H1 (cell line): Measurements from ENCODE around the gene MEF2B. TPM values are rescaled to one million over a fixed set of nuclear protein-coding genes. Genes with fewer than 3 reads are reported as not detected.

Experiments
- CBX8 ChIP-seq: fragments of 300-800, 300-1000 bp; sonication (generic); IDR thresholded peaks from 2 replicates; pipeline ENCODE4 v1.7.1; 2016; ENCODE audit warnings: low read depth, low read length, borderline replicate concordance
- CHD1 ChIP-seq: IDR thresholded peaks from 2 replicates; pipeline ENCODE4 v1.6.1; 2012; ENCODE audit warnings: low read depth, low read length, improper control_type of control experiment
- CHD2 ChIP-seq: IDR thresholded peaks from 2 replicates; pipeline ENCODE4 v1.6.1; 2012; ENCODE audit warnings: low read length, improper control_type of control experiment
- CTCF ChIP-seq, 3 experiments: IDR thresholded peaks; 1 replicate in 2 of 3; 2 replicates in 1 of 3; pipeline versions ENCODE4 v1.5.1 to v1.6.1; 2011; ENCODE audit warnings: low read length in 3 of 3, mild to moderate bottlenecking in 3 of 3, inconsistent platforms in 2 of 3, low read depth in 1 of 3, moderate library complexity in 1 of 3; ENCODE audit not compliant: insufficient read depth in 1 of 3; ENCODE audit errors: control extremely low read depth in 1 of 3
- E2F6 ChIP-seq: IDR thresholded peaks from 2 replicates; pipeline ENCODE4 v1.6.1; 2012; ENCODE audit warnings: inconsistent platforms
- EGR1 ChIP-seq: IDR thresholded peaks from 2 replicates; pipeline ENCODE4 v1.6.1; 2011; ENCODE audit warnings: low read depth, low read length, borderline replicate concordance
- EP300 ChIP-seq, 2 experiments: IDR thresholded peaks; 1 replicate in 1 of 2; 2 replicates in 1 of 2; pipeline ENCODE4 v1.6.1; 2011 to 2012; ENCODE audit warnings: low read depth in 2 of 2, low read length in 2 of 2, mild to moderate bottlenecking in 2 of 2, borderline replicate concordance in 1 of 2, inconsistent platforms in 1 of 2, moderate library complexity in 1 of 2
- GTF2F1 ChIP-seq: IDR thresholded peaks from 2 replicates; pipeline ENCODE4 v1.6.1; 2012; ENCODE audit warnings: low read depth, low read length, improper control_type of control experiment, borderline replicate concordance
- HDAC6 ChIP-seq: IDR thresholded peaks from one replicate; pipeline ENCODE4 v1.7.1; 2012; ENCODE audit warnings: low read depth, mild to moderate bottlenecking, inconsistent platforms, low read length, moderate library complexity
- MAFK ChIP-seq: IDR thresholded peaks from 2 replicates; pipeline ENCODE4 v1.6.1; 2012; ENCODE audit warnings: low read depth, mild to moderate bottlenecking, improper control_type of control experiment, low read length
- PHF8 ChIP-seq: fragments of 200-600 bp; sonication (generic); conservative IDR thresholded peaks from 2 replicates; pipeline ENCODE4 v1.7.1; 2012; ENCODE audit warnings: low read depth, mild to moderate bottlenecking, inconsistent platforms, low read length, moderate library complexity
- POLR2A ChIP-seq, 2 experiments: IDR thresholded peaks; 1 replicate in 1 of 2; 2 replicates in 1 of 2; pipeline ENCODE4 v1.6.1; 2011; ENCODE audit warnings: low read depth in 2 of 2, low read length in 2 of 2, mild to moderate bottlenecking in 2 of 2; ENCODE audit errors: control extremely low read depth in 1 of 2
- RNF2 ChIP-seq: fragments of 200-900, 300-1000 bp; sonication (generic); IDR thresholded peaks from 2 replicates; pipeline ENCODE4 v1.7.1; 2016; ENCODE audit warnings: borderline replicate concordance, low read depth, mild to moderate bottlenecking, antibody characterized with exemption, low read length; ENCODE audit not compliant: poor library complexity, severe bottlenecking; ENCODE audit errors: missing control alignments
- SAP30 ChIP-seq: fragments of 300-600 bp; sonication (generic); IDR thresholded peaks from 2 replicates; pipeline ENCODE4 v1.7.1; 2012; ENCODE audit warnings: low read length, moderate library complexity, mild to moderate bottlenecking, inconsistent platforms; ENCODE audit not compliant: insufficient read depth, insufficient replicate concordance
- SP2 ChIP-seq: IDR thresholded peaks from 2 replicates; pipeline ENCODE4 v1.6.1; 2012; ENCODE audit warnings: mild to moderate bottlenecking, low read length, inconsistent platforms
- SRF ChIP-seq: IDR thresholded peaks from 2 replicates; pipeline ENCODE4 v1.6.1; 2011; ENCODE audit warnings: mild to moderate bottlenecking, low read depth, low read length, moderate library complexity
- SUZ12 ChIP-seq: fragments of 200-600 bp; sonication (generic); IDR thresholded peaks from 2 replicates; pipeline ENCODE4 v1.6.1; 2012; ENCODE audit warnings: mild to moderate bottlenecking, inconsistent platforms, low read length, moderate library complexity, mixed read lengths
- TAF7 ChIP-seq: optimal IDR thresholded peaks from 2 replicates; pipeline ENCODE3; 2011; ENCODE audit warnings: low read depth, mild to moderate bottlenecking, inconsistent platforms, low read length, moderate library complexity, borderline replicate concordance
- YY1 ChIP-seq: IDR thresholded peaks from 2 replicates; pipeline ENCODE4 v1.6.1; 2011; ENCODE audit warnings: low read depth, mild to moderate bottlenecking, low read length
- ZNF274 ChIP-seq: IDR thresholded peaks from 2 replicates; pipeline ENCODE4 v1.7.0; 2012; ENCODE audit warnings: low read length, borderline replicate concordance; ENCODE audit errors: extremely low read depth
- polyA plus RNA-seq, 7 experiments: library from polyadenylated mRNA; depleted of rRNA in 3 of 7; stranded (reverse) in 5 of 7; unstranded in 2 of 7; fragments of >200 nt in 5 of 7; fragments of 200-250 nt in 2 of 7; gene quantifications; 1 replicate in 5 of 7; 2 replicates in 1 of 7; 4 replicates in 1 of 7; pipeline versions ENCODE4 v1.2.1 to v1.2.3, GENCODE V29; 2011 to 2013; ENCODE audit warnings: missing spikeins in 2 of 7, mixed read lengths in 2 of 7
- total RNA-seq: library from RNA; stranded (reverse); fragmentation: NEBNext Ultra II Directional; extraction: Animal tissue kit (Norgen Biotek cat#: 25700); gene quantifications from 2 replicates; pipeline ENCODE4 v1.2.1, GENCODE V29; 2021

Gene MEF2B
- total and polyA plus RNA-seq, 2 of the 8 experiments (the other 6 are each of a cell fraction or from before 2014, with no cell fraction given) = 2.8 to 3.7 TPM

- TF ChIP-seq ZNF274 (no peak), MAFK (no peak), TAF7 (peak; percentile 85), RNF2 (no peak), PHF8 (peak; percentile 44), E2F6 (peak; percentile 43; the same call in 1 of the 2 replicates), YY1 (peak; percentile 69; the same call in 1 of the 2 replicates), SAP30 (no peak), SUZ12 (no peak), CHD2 (0 out of 2 replicates have a peak, but pooled peaks have one; percentile 45), POLR2A (IDR thresholded peaks at IDR 0.05; ENCODE audit: control extremely low read depth in 1 of 2, low read depth in 2 of 2, low read length in 2 of 2) (peak in 1 of 2 experiments; percentile 80; a peak in 2 of 3 replicates), SP2 (no peak), GTF2F1 (no peak), HDAC6 (no peak), CTCF (IDR thresholded peaks at IDR 0.05; ENCODE audit: control extremely low read depth in 1 of 3, insufficient read depth in 1 of 3, low read depth in 1 of 3, low read length in 3 of 3) (peak in 1 of 3 experiments; percentile 4; a peak in 1 of 4 replicates), SRF (peak; percentile 61; the same call in 1 of the 2 replicates), CBX8 (no peak), EGR1 (peak; percentile 71), EP300 (IDR thresholded peaks at IDR 0.05; ENCODE audit: borderline replicate concordance in 1 of 2, low read depth in 2 of 2, low read length in 2 of 2) (peak in 1 of 2 experiments; percentile 33; a peak in 1 of 3 replicates), CHD1 (no peak)
Observed at GRCh38 chr19:19192078-19192882, 22.2 kb upstream of the MEF2B start, which contains the start of the genes BORCS8 and RFXANK (continued).
